IMR-90 (cell line): ENCODE results near the gene ZSCAN18. TPM values are rescaled to one million over a fixed set of nuclear protein-coding genes. Genes with fewer than 3 reads are reported as not detected.

Experiments
- ATAC-seq: fragments of 200-7000 bp; cut with Tn5 transposase; 2 replicates; pipeline ENCODE4 v1.9.1; 2020; ENCODE audit warnings: low read depth, mild to moderate bottlenecking, moderate library complexity
- BruUV-seq: library from RNA; stranded (reverse); fragments of 400-500 nt; replicated peaks from 2 replicates; lab custom pipeline; 2021; lab: Mats Ljungman, UMichigan
- CTCF ChIA-PET: fragments of 300-600 bp; formaldehyde crosslinking; extraction: SDS; loops from one replicate; lab custom pipeline; 2021; ENCODE audit warnings: antibody characterized with exemption; lab: Yijun Ruan, JAX
- POLR2A ChIA-PET: fragments of 300-600 bp; sonication (Branson Sonifier 250); formaldehyde crosslinking; loops from one replicate; lab custom pipeline; 2022; ENCODE audit warnings: antibody characterized with exemption; ENCODE audit not compliant: unreplicated experiment; lab: Charles Lee
- DNase-seq: peaks from one replicate; pipeline ENCODE4 v3.0.0; 2013
- H2AFZ ChIP-seq: replicated peaks from 2 replicates; pipeline ENCODE3; 2013; ENCODE audit warnings: low read length, mild to moderate bottlenecking; ENCODE audit not compliant: poor library complexity
- H2AK5ac ChIP-seq: 2 replicates; pipeline ENCODE4 v1.6.1; 2013; ENCODE audit warnings: low read depth, low read length, inconsistent platforms
- H2AK9ac ChIP-seq: replicated peaks from 2 replicates; pipeline ENCODE3; 2013; ENCODE audit warnings: mild to moderate bottlenecking, low read depth, low read length, moderate library complexity; ENCODE audit not compliant: poor library complexity
- H2BK120ac ChIP-seq: 2 replicates; pipeline ENCODE4 v1.6.1; 2013; ENCODE audit warnings: low read depth, low read length, inconsistent platforms
- H2BK15ac ChIP-seq: 3 replicates; pipeline ENCODE4 v1.6.1; 2013; ENCODE audit warnings: low read depth, low read length, inconsistent platforms
- H2BK20ac ChIP-seq: 2 replicates; pipeline ENCODE4 v1.6.1; 2013; ENCODE audit warnings: low read depth, mild to moderate bottlenecking, inconsistent platforms, low read length, moderate library complexity
- H2BK5ac ChIP-seq: 2 replicates; pipeline ENCODE4 v1.6.1; 2013; ENCODE audit warnings: mild to moderate bottlenecking, low read depth, low read length, inconsistent platforms; ENCODE audit not compliant: poor library complexity, severe bottlenecking
- H3K14ac ChIP-seq: replicated peaks from 2 replicates; pipeline ENCODE4 v1.6.1; 2013; ENCODE audit warnings: low read depth, low read length, inconsistent platforms
- H3K18ac ChIP-seq: 2 replicates; pipeline ENCODE4 v1.6.1; 2013; ENCODE audit warnings: low read depth, low read length, control low read depth
- H3K23ac ChIP-seq: 2 replicates; pipeline ENCODE4 v1.6.1; 2013; ENCODE audit warnings: low read depth, low read length, inconsistent platforms
- H3K27ac ChIP-seq: 2 replicates; pipeline ENCODE4 v1.5.1; 2013; ENCODE audit warnings: mild to moderate bottlenecking, control low read depth, low read length; ENCODE audit not compliant: insufficient read depth
- H3K27me3 ChIP-seq: 2 replicates; pipeline ENCODE4 v1.6.1; 2013; ENCODE audit warnings: low read length; ENCODE audit not compliant: control insufficient read depth, insufficient read depth
- H3K36me3 ChIP-seq: 2 replicates; pipeline ENCODE4 v1.6.1; 2013; ENCODE audit warnings: low read length, mixed read lengths; ENCODE audit not compliant: control insufficient read depth, insufficient read depth
- H3K4ac ChIP-seq: 2 replicates; pipeline ENCODE4 v1.6.1; 2013; ENCODE audit warnings: low read depth, low read length, inconsistent platforms
- H3K4me1 ChIP-seq: 2 replicates; pipeline ENCODE4 v1.6.1; 2013; ENCODE audit warnings: low read length, mixed read lengths; ENCODE audit not compliant: control insufficient read depth, insufficient read depth
- H3K4me2 ChIP-seq: 2 replicates; pipeline ENCODE4 v1.6.1; 2013; ENCODE audit warnings: low read depth, mild to moderate bottlenecking, control low read depth, low read length, moderate library complexity
- H3K4me3 ChIP-seq: 2 replicates; pipeline ENCODE4 v1.5.1; 2013; ENCODE audit warnings: low read depth, mild to moderate bottlenecking, control low read depth, low read length, moderate library complexity; ENCODE audit not compliant: insufficient read depth
- H3K56ac ChIP-seq: 2 replicates; pipeline ENCODE4 v1.6.1; 2013; ENCODE audit warnings: low read length, inconsistent platforms; ENCODE audit not compliant: insufficient read depth; ENCODE audit errors: extremely low read depth
- H3K79me1 ChIP-seq, 2 experiments: 2 replicates each; pipeline ENCODE4 v1.6.1; 2013; ENCODE audit warnings: low read length in 2 of 2, inconsistent platforms in 1 of 2, low read depth in 1 of 2
- H3K9ac ChIP-seq: 2 replicates; pipeline ENCODE4 v1.6.1; 2013; ENCODE audit warnings: low read depth, low read length, control low read depth
- H3K9me1 ChIP-seq: 2 replicates; pipeline ENCODE4 v1.6.1; 2013; ENCODE audit warnings: low read length, inconsistent platforms; ENCODE audit not compliant: insufficient read depth
- H3K9me3 ChIP-seq: 2 replicates; pipeline ENCODE4 v1.6.1; 2013; ENCODE audit warnings: low read length; ENCODE audit not compliant: control insufficient read depth, insufficient read depth
- H4K20me1 ChIP-seq: 2 replicates; pipeline ENCODE4 v1.6.1; 2013; ENCODE audit warnings: low read length, inconsistent platforms; ENCODE audit not compliant: insufficient read depth
- H4K5ac ChIP-seq: 2 replicates; pipeline ENCODE4 v1.6.1; 2013; ENCODE audit warnings: mild to moderate bottlenecking, low read depth, low read length, control low read depth
- H4K8ac ChIP-seq, 2 experiments: 2 replicates each; pipeline ENCODE4 v1.6.1; 2013; ENCODE audit warnings: low read depth in 2 of 2, low read length in 2 of 2, control low read depth in 1 of 2, inconsistent platforms in 1 of 2
- H4K91ac ChIP-seq: 2 replicates; pipeline ENCODE4 v1.6.1; 2013; ENCODE audit warnings: low read depth, low read length, inconsistent platforms; ENCODE audit not compliant: insufficient read depth
- BHLHE40 ChIP-seq: fragments of 150-350 bp; IDR thresholded peaks from 2 replicates; pipeline ENCODE4 v1.6.1; 2016; ENCODE audit warnings: mild to moderate bottlenecking, low read depth, low read length
- CEBPB ChIP-seq: IDR thresholded peaks from 2 replicates; pipeline ENCODE4 v1.6.1; 2012; ENCODE audit warnings: low read depth, low read length, improper control_type of control experiment
- CTCF ChIP-seq: conservative IDR thresholded peaks from 2 replicates; pipeline ENCODE4 v1.5.1; 2012; ENCODE audit warnings: mild to moderate bottlenecking, low read depth, low read length, improper control_type of control experiment
- ELK1 ChIP-seq: fragments of 150-350 bp; IDR thresholded peaks from 2 replicates; pipeline ENCODE4 v1.6.1; 2016; ENCODE audit warnings: low read depth, mild to moderate bottlenecking, low read length, moderate library complexity, borderline replicate concordance
- MAFK ChIP-seq: IDR thresholded peaks from 2 replicates; pipeline ENCODE4 v1.6.1; 2012; ENCODE audit warnings: low read depth, low read length, improper control_type of control experiment
- NFE2L2 ChIP-seq: fragments of 150-350 bp; IDR thresholded peaks from 2 replicates; pipeline ENCODE4 v1.6.1; 2016; ENCODE audit warnings: low read depth, mild to moderate bottlenecking, low read length
- POLR2A ChIP-seq: IDR thresholded peaks from 2 replicates; pipeline ENCODE4 v1.6.1; 2012; ENCODE audit warnings: mild to moderate bottlenecking, low read depth, low read length
- RAD21 ChIP-seq: IDR thresholded peaks from 2 replicates; pipeline ENCODE4 v1.6.1; 2012; ENCODE audit warnings: low read length, improper control_type of control experiment
- RCOR1 ChIP-seq: IDR thresholded peaks from 2 replicates; pipeline ENCODE4 v1.6.1; 2012; ENCODE audit warnings: mild to moderate bottlenecking, low read length, improper control_type of control experiment; ENCODE audit not compliant: insufficient replicate concordance
- RFX5 ChIP-seq: IDR thresholded peaks from 2 replicates; pipeline ENCODE4 v1.8.0; 2012; ENCODE audit warnings: low read depth, mild to moderate bottlenecking, low read length, moderate library complexity
- SMC3 ChIP-seq: fragments of 150-350 bp; IDR thresholded peaks from 2 replicates; pipeline ENCODE4 v1.6.1; 2016; ENCODE audit warnings: low read depth, mild to moderate bottlenecking, antibody characterized with exemption, low read length, moderate library complexity
- WGBS, 2 experiments: methylation state at CpG; one replicate each; pipeline versions ENCODE4 v1.1.5 to v1.1.7; 2013; ENCODE audit warnings: missing lambda C conversion rate in 2 of 2; ENCODE audit not compliant: insufficient read length in 1 of 2; ENCODE audit errors: extremely low coverage in 2 of 2; 5-methylcytosine and 5-hydroxymethylcytosine counted together
- dilution Hi-C: fragments of 300-500 bp; cut with HindIII; formaldehyde crosslinking; loops from one replicate; pipeline ENCODE4 v1.14.3; 2018; ENCODE audit warnings: low sequenced_read_pairs; ENCODE audit not compliant: unreplicated experiment
- in situ Hi-C: fragments of 300-500 bp; cut with MboI; formaldehyde crosslinking; loops from 3 replicates; pipeline ENCODE4 v1.14.3; 2019; ENCODE audit warnings: low sequenced_read_pairs, inconsistent platforms, mixed read lengths
- intact Hi-C: fragments of 100-400 bp; cut with micrococcal nuclease; formaldehyde crosslinking; loops from 2 replicates; pipeline ENCODE4 v1.10.0; 2022
- polyA plus RNA-seq, 3 experiments: library from polyadenylated mRNA; depleted of rRNA; stranded (reverse); fragments of >200 nt; gene quantifications; 2 replicates each; pipeline ENCODE4 v1.2.3, GENCODE V29; 2012; ENCODE audit warnings: low replicate concordance in 1 of 3
- total RNA-seq: library from RNA; depleted of rRNA; stranded (reverse); fragments of >200 nt; gene quantifications from 2 replicates; pipeline ENCODE4 v1.2.3, GENCODE V29; 2012
- TF ChIP-seq, protein P1 (sequence below): fragments of 150-350 bp; IDR thresholded peaks from 2 replicates; pipeline ENCODE4 v1.6.1; 2017; ENCODE audit warnings: mild to moderate bottlenecking, antibody characterized with exemption, low read length, low read depth

Gene ZSCAN18
- total and polyA plus RNA-seq, 2 of the 4 experiments (the other 2 are of a cell fraction) = 3.0 to 8.2 TPM

DNA sequence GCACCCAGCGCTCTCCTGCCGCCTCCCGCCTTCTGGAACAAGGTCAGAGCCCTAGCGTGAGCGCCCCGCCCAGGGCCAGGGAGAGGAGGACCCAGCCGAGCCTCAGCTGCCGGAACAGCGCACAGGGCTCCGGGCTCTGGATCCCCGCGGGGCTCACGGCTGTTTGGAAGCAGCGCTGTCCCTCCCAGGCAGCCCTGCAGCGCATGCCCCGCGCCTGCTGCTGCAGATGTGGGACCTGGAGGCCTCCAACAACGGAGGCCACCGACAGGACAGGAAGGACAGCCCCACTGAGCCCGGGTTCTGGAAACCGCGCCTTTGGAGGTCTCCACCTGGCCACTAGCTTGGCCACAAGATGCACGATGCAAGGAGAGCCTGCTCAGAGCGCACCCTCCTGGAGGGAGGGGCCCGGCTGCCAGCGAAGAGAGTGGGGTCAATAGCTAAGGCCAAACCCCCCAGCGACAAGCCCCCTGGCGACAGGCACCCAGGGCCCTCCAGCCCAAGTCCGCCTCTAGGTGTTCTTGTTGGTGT lies 12.6 kb downstream of the ZSCAN18 start:
- BruUV-seq = no TSS peak
- TF ChIP-seq BHLHE40 (no peak), RCOR1 (no peak), RFX5 (no peak), RAD21 (no peak), ELK1 (no peak), CTCF (no peak), CEBPB (no peak), MAFK (no peak), NFE2L2 (no peak), SMC3 (no peak), POLR2A (no peak)
- TF ChIP-seq, protein P1, sequence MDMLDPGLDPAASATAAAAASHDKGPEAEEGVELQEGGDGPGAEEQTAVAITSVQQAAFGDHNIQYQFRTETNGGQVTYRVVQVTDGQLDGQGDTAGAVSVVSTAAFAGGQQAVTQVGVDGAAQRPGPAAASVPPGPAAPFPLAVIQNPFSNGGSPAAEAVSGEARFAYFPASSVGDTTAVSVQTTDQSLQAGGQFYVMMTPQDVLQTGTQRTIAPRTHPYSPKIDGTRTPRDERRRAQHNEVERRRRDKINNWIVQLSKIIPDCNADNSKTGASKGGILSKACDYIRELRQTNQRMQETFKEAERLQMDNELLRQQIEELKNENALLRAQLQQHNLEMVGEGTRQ = no peak
- Histone ChIP-seq H3K27me3 (no peaks in the 10 kb centered on the region), H4K91ac (no peak overlapping the region), H3K18ac (no peak overlapping the region), H2BK120ac (no peak overlapping the region), H3K56ac (no peak overlapping the region), H2AK5ac (no peak overlapping the region), H3K27ac (no peak overlapping the region), H3K14ac (no peak overlapping the region), H3K4me1 (no peaks in the 10 kb centered on the region), H3K9me3 (peaks cover 82% of the 10 kb centered on the region), H3K23ac (no peak overlapping the region), H2BK5ac (no peak overlapping the region), H2BK20ac (no peak overlapping the region), H3K36me3 (peaks cover 30% of the 10 kb centered on the region), H2BK15ac (no peak overlapping the region), H3K79me1 (no peaks in the 10 kb centered on the region), H3K9me1 (no peaks in the 10 kb centered on the region), H2AK9ac (no peak overlapping the region), H3K4ac (no peak overlapping the region), H3K9ac (no peak overlapping the region), H4K20me1 (no peaks in the 10 kb centered on the region), H2AFZ (no peak overlapping the region), H4K8ac (no peak overlapping the region), H3K4me2 (no peak overlapping the region), H3K4me3 (no peak overlapping the region), H4K5ac (no peak overlapping the region)
- POLR2A ChIA-PET = no interaction called here
- ATAC-seq = no peak
- CTCF ChIA-PET = no interaction called here
- WGBS, 2 experiments = 87% methylated on average over 8 of the region's 29 CpGs; no CpG with 5 or more reads in 1 of the 2 experiments
- intact Hi-C loops (no loop called here), dilution Hi-C loops (no loop called here), in situ Hi-C loops (no loop called here)
- DNase-seq = no peak
